Measurements from ENCODE around the gene PRKG1.

DNA sequence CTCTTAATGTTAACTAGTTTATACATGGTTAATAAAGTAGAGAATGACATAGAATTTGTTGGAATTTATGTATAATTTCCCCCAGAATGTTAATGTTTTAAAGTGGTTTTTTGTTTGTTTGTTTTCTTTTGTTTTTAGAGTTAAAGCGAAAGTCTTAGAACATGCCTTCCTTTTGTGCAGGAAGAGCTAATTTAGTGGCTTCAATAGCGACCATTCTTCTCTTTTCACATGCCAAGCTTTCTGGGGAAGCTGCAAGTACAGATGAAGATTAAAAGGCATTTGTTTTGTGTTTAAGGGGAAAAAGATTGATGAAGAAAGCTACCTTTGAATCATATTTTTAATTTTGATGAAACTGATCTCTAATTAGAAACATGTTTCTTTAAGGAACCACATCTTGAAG, 881.4 kb downstream of the PRKG1 start:
- no peak for TF ChIP-seq TAF1 (IDR thresholded peaks at IDR 0.05; ENCODE audit: borderline replicate concordance, insufficient read depth, low read length)
- TF ChIP-seq POLR2AphosphoS5 (IDR thresholded peaks at IDR 0.05; ENCODE audit: low read depth, low read length), result no peak
- TF ChIP-seq, protein P1, sequence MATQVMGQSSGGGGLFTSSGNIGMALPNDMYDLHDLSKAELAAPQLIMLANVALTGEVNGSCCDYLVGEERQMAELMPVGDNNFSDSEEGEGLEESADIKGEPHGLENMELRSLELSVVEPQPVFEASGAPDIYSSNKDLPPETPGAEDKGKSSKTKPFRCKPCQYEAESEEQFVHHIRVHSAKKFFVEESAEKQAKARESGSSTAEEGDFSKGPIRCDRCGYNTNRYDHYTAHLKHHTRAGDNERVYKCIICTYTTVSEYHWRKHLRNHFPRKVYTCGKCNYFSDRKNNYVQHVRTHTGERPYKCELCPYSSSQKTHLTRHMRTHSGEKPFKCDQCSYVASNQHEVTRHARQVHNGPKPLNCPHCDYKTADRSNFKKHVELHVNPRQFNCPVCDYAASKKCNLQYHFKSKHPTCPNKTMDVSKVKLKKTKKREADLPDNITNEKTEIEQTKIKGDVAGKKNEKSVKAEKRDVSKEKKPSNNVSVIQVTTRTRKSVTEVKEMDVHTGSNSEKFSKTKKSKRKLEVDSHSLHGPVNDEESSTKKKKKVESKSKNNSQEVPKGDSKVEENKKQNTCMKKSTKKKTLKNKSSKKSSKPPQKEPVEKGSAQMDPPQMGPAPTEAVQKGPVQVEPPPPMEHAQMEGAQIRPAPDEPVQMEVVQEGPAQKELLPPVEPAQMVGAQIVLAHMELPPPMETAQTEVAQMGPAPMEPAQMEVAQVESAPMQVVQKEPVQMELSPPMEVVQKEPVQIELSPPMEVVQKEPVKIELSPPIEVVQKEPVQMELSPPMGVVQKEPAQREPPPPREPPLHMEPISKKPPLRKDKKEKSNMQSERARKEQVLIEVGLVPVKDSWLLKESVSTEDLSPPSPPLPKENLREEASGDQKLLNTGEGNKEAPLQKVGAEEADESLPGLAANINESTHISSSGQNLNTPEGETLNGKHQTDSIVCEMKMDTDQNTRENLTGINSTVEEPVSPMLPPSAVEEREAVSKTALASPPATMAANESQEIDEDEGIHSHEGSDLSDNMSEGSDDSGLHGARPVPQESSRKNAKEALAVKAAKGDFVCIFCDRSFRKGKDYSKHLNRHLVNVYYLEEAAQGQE (IDR thresholded peaks at IDR 0.05; ENCODE audit: insufficient read depth in 1 of 2, low read depth in 2 of 2, low read length in 2 of 2), result no peak
- no peak for TF ChIP-seq FOXP2 (optimal IDR thresholded peaks at IDR 0.05; ENCODE audit: borderline replicate concordance, extremely low read depth, extremely low read length, insufficient read depth)
- TF ChIP-seq SIN3A (IDR thresholded peaks at IDR 0.05; ENCODE audit: borderline replicate concordance, insufficient read depth, low read length), result no peak
